ENCODE results near the gene KRTAP5-3.

KRTAP5-3 gene

DNA sequence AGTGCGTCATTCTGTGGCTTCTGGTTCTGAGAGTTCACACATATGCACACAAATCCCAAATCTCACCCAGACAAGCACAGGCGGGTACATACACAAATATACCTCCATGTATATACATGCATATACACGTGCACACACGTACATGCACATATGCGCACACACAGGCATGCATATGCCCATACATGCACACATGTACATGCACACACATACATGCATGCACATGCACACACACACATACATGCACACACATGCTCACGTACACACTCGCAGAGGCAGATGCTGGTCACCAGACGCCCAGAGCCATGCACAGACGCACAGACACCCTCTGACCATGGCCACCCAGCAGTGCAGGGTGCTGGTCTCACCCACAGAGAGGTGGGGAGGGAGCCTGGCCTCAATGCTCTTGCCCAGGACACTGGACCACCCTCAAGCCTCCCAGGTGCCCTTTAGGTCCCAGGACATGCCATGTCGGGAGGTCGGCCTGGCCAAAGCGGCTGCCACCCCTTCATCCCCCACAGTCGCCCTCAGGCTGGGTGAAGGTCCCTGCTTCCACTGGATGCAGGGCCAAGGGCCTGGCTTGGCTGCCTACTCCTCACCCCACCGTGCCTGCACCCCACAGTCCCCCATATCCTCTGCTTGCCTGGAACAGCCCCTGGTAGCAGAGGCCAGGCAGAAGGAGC is 45.7 kb downstream of the KRTAP5-3 start:
- TF ChIP-seq FOXM1 (IDR thresholded peaks at IDR 0.05; ENCODE audit: borderline replicate concordance, low read depth) (no peak), TCF12 (IDR thresholded peaks at IDR 0.05; ENCODE audit: low read depth) (no peak), ZBTB7A (IDR thresholded peaks at IDR 0.05; ENCODE audit: low read depth) (no peak), YY1 (IDR thresholded peaks at IDR 0.05; ENCODE audit: low read depth) (no peak), TAF1 (IDR thresholded peaks at IDR 0.05; ENCODE audit: low read depth) (no peak), RAD21 (IDR thresholded peaks at IDR 0.05; ENCODE audit: low read depth) (no peak), EP300 (IDR thresholded peaks at IDR 0.05; ENCODE audit: borderline replicate concordance) (no peak), CEBPB (IDR thresholded peaks at IDR 0.05) (no peak), EGR1 (IDR thresholded peaks at IDR 0.05) (no peak), NFIC (IDR thresholded peaks at IDR 0.05) (no peak), TEAD4 (IDR thresholded peaks at IDR 0.05) (no peak), CREB1 (IDR thresholded peaks at IDR 0.05; ENCODE audit: low read depth) (no peak)
- TF ChIP-seq, protein P1, sequence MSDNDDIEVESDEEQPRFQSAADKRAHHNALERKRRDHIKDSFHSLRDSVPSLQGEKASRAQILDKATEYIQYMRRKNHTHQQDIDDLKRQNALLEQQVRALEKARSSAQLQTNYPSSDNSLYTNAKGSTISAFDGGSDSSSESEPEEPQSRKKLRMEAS (IDR thresholded peaks at IDR 0.05): no peak
- TF ChIP-seq, protein P2, sequence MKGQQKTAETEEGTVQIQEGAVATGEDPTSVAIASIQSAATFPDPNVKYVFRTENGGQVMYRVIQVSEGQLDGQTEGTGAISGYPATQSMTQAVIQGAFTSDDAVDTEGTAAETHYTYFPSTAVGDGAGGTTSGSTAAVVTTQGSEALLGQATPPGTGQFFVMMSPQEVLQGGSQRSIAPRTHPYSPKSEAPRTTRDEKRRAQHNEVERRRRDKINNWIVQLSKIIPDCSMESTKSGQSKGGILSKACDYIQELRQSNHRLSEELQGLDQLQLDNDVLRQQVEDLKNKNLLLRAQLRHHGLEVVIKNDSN (IDR thresholded peaks at IDR 0.05): no peak
- TF ChIP-seq, protein P3, sequence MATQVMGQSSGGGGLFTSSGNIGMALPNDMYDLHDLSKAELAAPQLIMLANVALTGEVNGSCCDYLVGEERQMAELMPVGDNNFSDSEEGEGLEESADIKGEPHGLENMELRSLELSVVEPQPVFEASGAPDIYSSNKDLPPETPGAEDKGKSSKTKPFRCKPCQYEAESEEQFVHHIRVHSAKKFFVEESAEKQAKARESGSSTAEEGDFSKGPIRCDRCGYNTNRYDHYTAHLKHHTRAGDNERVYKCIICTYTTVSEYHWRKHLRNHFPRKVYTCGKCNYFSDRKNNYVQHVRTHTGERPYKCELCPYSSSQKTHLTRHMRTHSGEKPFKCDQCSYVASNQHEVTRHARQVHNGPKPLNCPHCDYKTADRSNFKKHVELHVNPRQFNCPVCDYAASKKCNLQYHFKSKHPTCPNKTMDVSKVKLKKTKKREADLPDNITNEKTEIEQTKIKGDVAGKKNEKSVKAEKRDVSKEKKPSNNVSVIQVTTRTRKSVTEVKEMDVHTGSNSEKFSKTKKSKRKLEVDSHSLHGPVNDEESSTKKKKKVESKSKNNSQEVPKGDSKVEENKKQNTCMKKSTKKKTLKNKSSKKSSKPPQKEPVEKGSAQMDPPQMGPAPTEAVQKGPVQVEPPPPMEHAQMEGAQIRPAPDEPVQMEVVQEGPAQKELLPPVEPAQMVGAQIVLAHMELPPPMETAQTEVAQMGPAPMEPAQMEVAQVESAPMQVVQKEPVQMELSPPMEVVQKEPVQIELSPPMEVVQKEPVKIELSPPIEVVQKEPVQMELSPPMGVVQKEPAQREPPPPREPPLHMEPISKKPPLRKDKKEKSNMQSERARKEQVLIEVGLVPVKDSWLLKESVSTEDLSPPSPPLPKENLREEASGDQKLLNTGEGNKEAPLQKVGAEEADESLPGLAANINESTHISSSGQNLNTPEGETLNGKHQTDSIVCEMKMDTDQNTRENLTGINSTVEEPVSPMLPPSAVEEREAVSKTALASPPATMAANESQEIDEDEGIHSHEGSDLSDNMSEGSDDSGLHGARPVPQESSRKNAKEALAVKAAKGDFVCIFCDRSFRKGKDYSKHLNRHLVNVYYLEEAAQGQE (IDR thresholded peaks at IDR 0.05; ENCODE audit: low read depth): no peak

DNA sequence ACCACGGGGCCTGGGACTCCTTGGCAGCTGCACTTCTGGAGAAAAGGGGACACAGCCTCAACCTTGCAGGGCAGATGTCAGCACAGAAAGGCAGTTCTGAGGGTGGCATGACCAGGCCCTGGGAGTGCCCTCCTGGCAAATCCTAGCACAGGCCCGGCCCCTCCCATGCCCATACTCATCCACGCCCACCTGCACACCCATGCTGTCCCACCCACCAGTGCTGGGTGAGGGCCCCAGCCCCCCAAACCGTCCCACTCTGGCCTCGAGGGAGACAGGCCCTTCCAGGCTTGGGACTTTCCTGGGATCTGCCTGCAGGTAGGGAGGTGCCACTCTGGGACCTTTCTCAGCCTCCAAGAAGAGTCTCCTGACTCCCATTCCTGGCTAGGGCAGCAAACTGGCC is 46.3 kb downstream of the KRTAP5-3 start:
- TF ChIP-seq RAD21 (IDR thresholded peaks at IDR 0.05; ENCODE audit: low read depth) (no peak), TEAD4 (IDR thresholded peaks at IDR 0.05) (no peak), NFIC (IDR thresholded peaks at IDR 0.05) (no peak), EGR1 (IDR thresholded peaks at IDR 0.05) (no peak), TAF1 (IDR thresholded peaks at IDR 0.05; ENCODE audit: low read depth) (no peak), TCF12 (IDR thresholded peaks at IDR 0.05; ENCODE audit: low read depth) (no peak)
- TF ChIP-seq, protein P3 (IDR thresholded peaks at IDR 0.05; ENCODE audit: low read depth): no peak

DNA sequence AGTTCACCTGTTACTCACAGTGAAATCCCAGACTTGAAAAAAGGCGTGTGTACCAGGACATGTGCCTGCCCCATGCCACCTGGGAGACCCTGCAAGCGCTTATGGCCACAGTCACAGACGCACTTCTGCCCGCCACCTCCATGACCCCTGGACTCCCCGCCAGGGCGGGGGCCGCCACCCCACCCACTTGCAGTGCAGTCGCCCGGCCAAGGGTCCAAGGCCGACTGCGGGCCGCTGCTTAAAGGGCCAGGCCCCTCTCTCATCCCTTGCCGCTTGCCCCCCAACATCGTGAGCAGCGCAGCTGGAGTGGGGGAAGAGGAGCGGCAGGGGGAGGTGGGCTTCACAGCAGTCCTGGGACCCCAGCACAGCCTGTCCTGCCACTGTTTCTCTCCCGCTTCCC is 47.0 kb downstream of the KRTAP5-3 start:
- TF ChIP-seq, protein P3 (IDR thresholded peaks at IDR 0.05; ENCODE audit: low read depth): no peak
- TF ChIP-seq CREB1 (IDR thresholded peaks at IDR 0.05; ENCODE audit: low read depth) (no peak), TAF1 (IDR thresholded peaks at IDR 0.05; ENCODE audit: low read depth) (no peak), EGR1 (IDR thresholded peaks at IDR 0.05) (no peak), FOXM1 (IDR thresholded peaks at IDR 0.05; ENCODE audit: borderline replicate concordance, low read depth) (no peak)

DNA sequence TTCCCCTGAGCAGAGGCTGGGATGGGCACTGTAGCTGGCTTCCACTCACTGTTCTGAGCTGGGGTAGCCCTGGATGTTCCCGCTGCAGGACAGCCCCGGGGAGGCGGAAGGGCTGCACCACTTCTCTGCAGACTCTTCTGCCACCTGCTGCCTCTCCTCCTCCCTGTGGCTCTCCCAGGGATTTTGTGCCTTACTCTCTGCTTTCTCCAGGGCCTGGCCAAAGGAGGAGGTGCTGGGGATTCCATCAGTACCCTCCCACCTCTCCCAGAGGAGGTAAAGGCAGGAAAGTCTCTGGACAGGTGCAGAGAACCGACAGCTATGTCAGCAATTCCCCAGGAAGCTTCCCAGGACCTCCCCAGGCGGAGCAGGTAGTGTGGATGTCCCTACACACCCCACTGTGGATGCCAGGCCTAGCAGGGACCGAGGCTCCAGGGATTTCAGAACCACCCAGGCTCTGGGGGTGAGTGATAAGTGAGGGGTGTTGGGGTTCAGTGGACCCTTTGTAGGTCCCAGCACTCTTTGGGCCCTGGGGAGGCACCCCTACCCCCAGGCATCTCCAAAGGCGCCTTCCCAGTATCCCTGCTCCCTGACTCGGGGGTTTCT is 47.5 kb downstream of the KRTAP5-3 start:
- TF ChIP-seq TEAD4 (IDR thresholded peaks at IDR 0.05) (no peak), FOXM1 (IDR thresholded peaks at IDR 0.05; ENCODE audit: borderline replicate concordance, low read depth) (no peak), EGR1 (IDR thresholded peaks at IDR 0.05) (no peak), CEBPB (IDR thresholded peaks at IDR 0.05) (no peak), ZBTB7A (IDR thresholded peaks at IDR 0.05; ENCODE audit: low read depth) (no peak), RAD21 (IDR thresholded peaks at IDR 0.05; ENCODE audit: low read depth) (no peak), NFIC (IDR thresholded peaks at IDR 0.05) (no peak), TAF1 (IDR thresholded peaks at IDR 0.05; ENCODE audit: low read depth) (no peak), TCF12 (IDR thresholded peaks at IDR 0.05; ENCODE audit: low read depth) (no peak), CREB1 (IDR thresholded peaks at IDR 0.05; ENCODE audit: low read depth) (no peak), EP300 (IDR thresholded peaks at IDR 0.05; ENCODE audit: borderline replicate concordance) (no peak), YY1 (IDR thresholded peaks at IDR 0.05; ENCODE audit: low read depth) (no peak)
- TF ChIP-seq, protein P1 (IDR thresholded peaks at IDR 0.05): no peak
- TF ChIP-seq, protein P2 (IDR thresholded peaks at IDR 0.05): no peak
- TF ChIP-seq, protein P3 (IDR thresholded peaks at IDR 0.05; ENCODE audit: low read depth): no peak
